HG02938 (cell line): Measurements from ENCODE around the gene THSD4.
"Not testable (repeated sequence)": the region's sequence is repeated elsewhere in the genome, so short reads cannot be mapped to it uniquely, and the experiment has no call there.

Experiments
- ATAC-seq: cut with Tn5 transposase; IDR thresholded peaks from one replicate; pipeline ENCODE4 v1.9.1; 2021; ENCODE audit warnings: mild to moderate bottlenecking, moderate library complexity; ENCODE audit not compliant: unreplicated experiment

The THSD4 gene

GRCh38 chr15:71312194-71312708, 197.0 kb downstream of the THSD4 start:
- ATAC-seq, result no peak

- ATAC-seq, result no peak
These were observed 197.6 kb downstream of the THSD4 start for GRCh38 chr15:71312731-71313460.

- no peak for ATAC-seq
These were observed 198.5 kb downstream of the THSD4 start for GRCh38 chr15:71313806-71314205.

- no peak for ATAC-seq
These were observed 199.8 kb downstream of the THSD4 start for GRCh38 chr15:71314956-71315537.

GRCh38 chr15:71316911-71317310, 201.6 kb downstream of the THSD4 start:
- ATAC-seq, result no peak

GRCh38 chr15:71319424-71319823, 204.2 kb downstream of the THSD4 start:
- not testable (repeated sequence) for ATAC-seq

- no peak for ATAC-seq
These were observed 204.7 kb downstream of the THSD4 start for GRCh38 chr15:71319935-71320334.

- no peak for ATAC-seq
These were observed 207.8 kb downstream of the THSD4 start for GRCh38 chr15:71323082-71323481.

- ATAC-seq, result no peak
These were observed 208.3 kb downstream of the THSD4 start for GRCh38 chr15:71323584-71323983.

- no peak for ATAC-seq
These were observed 210.2 kb downstream of the THSD4 start for GRCh38 chr15:71325481-71325880.

GRCh38 chr15:71328453-71328852, 213.2 kb downstream of the THSD4 start:
- ATAC-seq, result no peak

GRCh38 chr15:71329041-71329440, 213.8 kb downstream of the THSD4 start:
- no peak for ATAC-seq

- ATAC-seq, result no peak
These were observed 214.4 kb downstream of the THSD4 start for GRCh38 chr15:71329497-71330260.

GRCh38 chr15:71330638-71331162, 215.4 kb downstream of the THSD4 start:
- no peak for ATAC-seq

- no peak for ATAC-seq
These were observed 215.9 kb downstream of the THSD4 start for GRCh38 chr15:71331173-71331572.

- ATAC-seq, result no peak
These were observed 217.2 kb downstream of the THSD4 start for GRCh38 chr15:71332431-71333004.

GRCh38 chr15:71333136-71333700, 217.9 kb downstream of the THSD4 start:
- ATAC-seq, result no peak

- ATAC-seq, result no peak
These were observed 218.6 kb downstream of the THSD4 start for GRCh38 chr15:71333839-71334238.

- no peak for ATAC-seq
These were observed 219.2 kb downstream of the THSD4 start for GRCh38 chr15:71334434-71334833.

GRCh38 chr15:71334873-71335272, 219.6 kb downstream of the THSD4 start:
- no peak for ATAC-seq

GRCh38 chr15:71335591-71335990, 220.3 kb downstream of the THSD4 start:
- no peak for ATAC-seq
